HG02642 (cell line): ENCODE results near the gene MEIS1.

Experiments
- ATAC-seq: cut with Tn5 transposase; IDR thresholded peaks from one replicate; pipeline ENCODE4 v1.9.1; 2021; ENCODE audit warnings: mild to moderate bottlenecking; ENCODE audit not compliant: unreplicated experiment, poor library complexity

Gene MEIS1

GRCh38 chr2:66443186-66443978, 8.5 kb downstream of the MEIS1 start:
- no peak for ATAC-seq

- no peak for ATAC-seq
Measured at GRCh38 chr2:66443979-66444861, 9.3 kb downstream of the MEIS1 start.

- no peak for ATAC-seq
Measured at GRCh38 chr2:66445076-66445924, 10.4 kb downstream of the MEIS1 start.

- ATAC-seq = no peak
Measured at GRCh38 chr2:66445925-66446871, 11.3 kb downstream of the MEIS1 start.

- ATAC-seq = no peak
Measured at GRCh38 chr2:66446941-66447340, 12.0 kb downstream of the MEIS1 start.

- no peak for ATAC-seq
Measured at GRCh38 chr2:66447677-66448076, 12.8 kb downstream of the MEIS1 start.

GRCh38 chr2:66448136-66448991, 13.4 kb downstream of the MEIS1 start:
- ATAC-seq = no peak

GRCh38 chr2:66452214-66452613, 17.3 kb downstream of the MEIS1 start:
- no peak for ATAC-seq

- no peak for ATAC-seq
Measured at GRCh38 chr2:66452917-66453316, 18.0 kb downstream of the MEIS1 start.

GRCh38 chr2:66455490-66455889, 20.6 kb downstream of the MEIS1 start:
- ATAC-seq = no peak

GRCh38 chr2:66456183-66457041, 21.5 kb downstream of the MEIS1 start:
- ATAC-seq = no peak

- no peak for ATAC-seq
Measured at GRCh38 chr2:66457545-66457944, 22.6 kb downstream of the MEIS1 start.

- ATAC-seq = no peak
Measured at GRCh38 chr2:66460031-66460430, 25.1 kb downstream of the MEIS1 start.

- no peak for ATAC-seq
Measured at GRCh38 chr2:66461001-66461663, 26.2 kb downstream of the MEIS1 start.

- no peak for ATAC-seq
Measured at GRCh38 chr2:66461664-66462500, 27.0 kb downstream of the MEIS1 start.

GRCh38 chr2:66462501-66462825, 27.5 kb downstream of the MEIS1 start:
- no peak for ATAC-seq
